Stimulated activated CD4-positive, alpha-beta T cell treated with anti-CD3 and anti-CD28 coated beads, Interleukin-15, amount 100 ng/mL, for 48 hours (primary cell): Measurements from ENCODE around the gene MON1A.
A peak's percentile ranks its signal among the peaks of the same experiment; 100 is the strongest.
"Not testable (repeated sequence)": the region's sequence is repeated elsewhere in the genome, so short reads cannot be mapped to it uniquely, and the experiment has no call there.

Experiments used
- DNase-seq, 2 donors: peaks; one replicate each; pipeline ENCODE4 v3.0.0-alpha.2; 2020; ENCODE audit warnings: low read depth in 2 of 2

Gene MON1A, protein sequence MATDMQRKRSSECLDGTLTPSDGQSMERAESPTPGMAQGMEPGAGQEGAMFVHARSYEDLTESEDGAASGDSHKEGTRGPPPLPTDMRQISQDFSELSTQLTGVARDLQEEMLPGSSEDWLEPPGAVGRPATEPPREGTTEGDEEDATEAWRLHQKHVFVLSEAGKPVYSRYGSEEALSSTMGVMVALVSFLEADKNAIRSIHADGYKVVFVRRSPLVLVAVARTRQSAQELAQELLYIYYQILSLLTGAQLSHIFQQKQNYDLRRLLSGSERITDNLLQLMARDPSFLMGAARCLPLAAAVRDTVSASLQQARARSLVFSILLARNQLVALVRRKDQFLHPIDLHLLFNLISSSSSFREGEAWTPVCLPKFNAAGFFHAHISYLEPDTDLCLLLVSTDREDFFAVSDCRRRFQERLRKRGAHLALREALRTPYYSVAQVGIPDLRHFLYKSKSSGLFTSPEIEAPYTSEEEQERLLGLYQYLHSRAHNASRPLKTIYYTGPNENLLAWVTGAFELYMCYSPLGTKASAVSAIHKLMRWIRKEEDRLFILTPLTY

GRCh38 chr3:49929291-49930167, at the start of gene MON1A:
Gene MON1A, minus strand, starts transcription at chr3:49929811. Its CDS starts 16,465 bp downstream, at chr3:49913346.
- peak; percentile 78 to 86 for DNase-seq

GRCh38 chr3:49976942-49977341, 47.3 kb upstream of the MON1A start:
- DNase-seq = no peak

DNA sequence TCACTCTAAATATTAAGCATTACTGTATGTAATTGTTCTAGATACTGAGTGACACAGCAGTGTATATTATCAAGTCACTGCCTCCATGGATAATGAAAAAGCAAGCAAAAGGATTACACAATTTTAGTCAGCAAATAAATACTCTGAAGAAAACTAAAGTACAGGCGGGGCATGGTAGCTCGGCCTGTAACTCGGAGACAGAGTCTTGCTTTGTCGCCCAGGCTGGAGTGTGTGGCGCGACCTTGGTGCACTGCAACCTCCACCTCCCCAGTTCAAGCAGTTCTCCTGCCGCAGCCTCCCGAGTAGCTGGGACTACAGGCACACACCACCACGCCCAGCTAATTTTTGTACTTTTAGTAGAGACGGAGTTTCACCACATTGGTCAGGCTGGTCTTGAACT, 43.0 kb upstream of the MON1A start:
- DNase-seq = no peak

GRCh38 chr3:49968346-49968745, 38.7 kb upstream of the MON1A start:
- no peak for DNase-seq

GRCh38 chr3:49967291-49967690, 37.7 kb upstream of the MON1A start:
- no peak for DNase-seq

DNA sequence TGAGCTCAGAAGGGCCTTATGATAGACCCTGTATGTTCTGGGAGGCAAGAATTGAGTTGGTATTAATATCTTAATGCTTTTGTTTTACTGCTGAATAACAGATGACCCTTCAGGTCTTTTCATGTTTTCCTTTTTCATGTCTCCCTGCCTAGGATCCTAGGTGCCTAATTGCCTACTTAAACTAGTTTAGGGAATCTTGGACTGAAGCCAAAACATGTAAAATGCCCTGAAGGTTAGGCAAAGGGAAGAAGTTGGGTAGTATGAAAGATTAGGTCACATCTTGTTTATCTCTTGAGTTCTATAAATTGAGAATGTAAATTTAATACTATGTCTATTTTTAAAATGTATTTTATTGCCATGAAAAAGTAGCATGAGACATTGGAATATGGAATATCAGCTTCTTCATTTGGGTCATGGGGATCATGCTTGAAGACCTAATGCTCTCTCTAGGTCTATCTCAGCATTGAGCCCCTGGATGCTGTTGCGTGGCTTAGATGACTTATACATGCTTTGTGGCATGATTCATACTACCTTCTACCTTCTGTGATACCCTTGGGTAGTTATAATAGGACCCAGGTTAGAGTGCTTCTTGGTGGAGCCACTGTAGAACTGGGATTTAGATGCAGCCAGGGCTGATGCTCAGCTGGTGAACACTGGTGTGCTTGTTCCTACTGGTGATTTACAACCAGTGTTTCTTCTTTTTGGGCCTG, 36.8 kb upstream of the MON1A start:
- no peak for DNase-seq

DNA sequence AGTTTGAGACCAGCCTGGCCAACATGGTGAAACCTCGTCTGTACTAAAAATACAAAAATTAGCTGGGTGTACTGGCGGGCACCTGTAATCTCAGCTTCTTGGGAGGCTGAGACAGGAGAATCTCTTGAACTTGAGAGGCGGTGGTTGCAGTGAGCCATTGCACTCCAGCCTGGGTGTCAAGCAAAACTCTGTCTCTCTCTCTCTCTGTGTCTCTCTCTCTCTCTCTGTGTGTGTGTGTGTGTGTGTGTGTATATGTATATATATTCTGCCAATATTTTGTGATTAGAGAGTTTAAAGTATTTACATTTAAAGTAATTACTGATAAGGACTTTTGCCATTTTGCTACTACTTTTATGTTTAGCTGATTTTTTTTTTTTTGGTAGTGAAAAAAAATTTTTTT, 26.0 kb upstream of the MON1A start:
- no peak for DNase-seq

- no peak for DNase-seq
Observed at GRCh38 chr3:49952924-49953323, 23.3 kb upstream of the MON1A start.

- no peak for DNase-seq
Observed at GRCh38 chr3:49942651-49943050, 13.0 kb upstream of the MON1A start.

GRCh38 chr3:49940667-49941249, 11.1 kb upstream of the MON1A start:
- DNase-seq = no peak

DNA sequence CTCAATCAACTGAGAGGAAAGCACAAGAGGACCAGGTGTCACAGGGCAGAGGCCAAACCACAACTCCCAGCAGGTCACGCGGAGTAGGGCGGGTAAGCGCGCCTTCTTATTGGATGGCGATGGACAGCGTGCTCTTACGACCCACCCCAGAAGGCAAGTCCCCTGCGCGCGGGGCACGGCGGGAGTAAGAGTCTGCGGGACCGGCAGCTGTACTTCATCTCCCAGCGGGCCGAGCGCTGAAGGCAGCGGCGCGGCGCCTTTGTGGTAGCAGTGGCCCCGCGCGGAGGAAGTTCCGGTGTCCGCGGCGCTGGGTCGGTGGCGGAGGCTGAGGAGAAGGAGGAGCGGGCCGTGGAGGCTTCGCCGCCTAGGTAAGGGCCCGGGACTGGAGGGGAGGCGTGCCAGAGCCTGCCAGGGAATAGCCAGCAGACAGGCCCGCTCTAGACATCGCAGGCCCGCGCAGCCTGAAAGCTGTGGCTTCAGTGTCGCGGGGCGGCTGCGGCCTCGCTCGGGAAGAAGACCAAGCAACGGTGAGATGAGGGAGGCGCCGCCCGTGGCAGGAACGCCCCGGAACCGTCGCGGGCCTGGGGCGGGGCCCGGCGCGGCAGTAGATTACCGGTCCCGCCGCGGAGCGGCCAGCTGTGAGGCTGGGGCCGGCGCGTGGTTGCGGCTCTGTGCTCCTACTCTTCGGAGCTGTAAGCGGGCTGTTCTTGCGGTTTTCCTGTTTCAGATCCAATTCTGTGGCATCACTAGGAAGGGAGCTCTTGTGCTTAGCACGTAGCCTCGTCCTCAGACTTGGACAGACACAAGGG, 10.5 kb upstream of the MON1A start, which contains the start of gene RBM6:
Gene RBM6 (plus strand): TSS at position 293 of the 809 bp plus-strand sequence. CDS start 22,492 bp downstream, outside the sequence.
- peak; percentile 92 to 96 for DNase-seq

DNA sequence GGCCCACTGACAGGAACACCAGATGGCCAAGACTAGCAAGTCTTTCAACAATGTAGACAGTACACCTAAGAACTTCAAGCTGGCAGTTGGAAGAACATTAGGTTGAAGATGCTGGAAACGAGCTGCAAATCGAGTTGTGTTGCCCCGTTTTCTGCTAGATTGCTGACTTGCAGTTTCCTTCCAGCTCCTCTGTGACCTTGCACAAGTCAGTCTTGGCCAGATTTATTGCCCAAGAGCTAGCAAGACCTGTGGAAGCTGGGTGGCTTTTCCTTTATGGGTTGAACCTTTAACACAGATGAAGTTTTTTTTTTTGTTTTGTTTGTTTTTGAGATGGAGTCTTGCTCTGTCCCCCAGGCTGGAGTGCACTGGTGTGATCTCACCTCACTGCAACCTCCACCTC, 7.5 kb upstream of the MON1A start:
- DNase-seq = no peak

DNA sequence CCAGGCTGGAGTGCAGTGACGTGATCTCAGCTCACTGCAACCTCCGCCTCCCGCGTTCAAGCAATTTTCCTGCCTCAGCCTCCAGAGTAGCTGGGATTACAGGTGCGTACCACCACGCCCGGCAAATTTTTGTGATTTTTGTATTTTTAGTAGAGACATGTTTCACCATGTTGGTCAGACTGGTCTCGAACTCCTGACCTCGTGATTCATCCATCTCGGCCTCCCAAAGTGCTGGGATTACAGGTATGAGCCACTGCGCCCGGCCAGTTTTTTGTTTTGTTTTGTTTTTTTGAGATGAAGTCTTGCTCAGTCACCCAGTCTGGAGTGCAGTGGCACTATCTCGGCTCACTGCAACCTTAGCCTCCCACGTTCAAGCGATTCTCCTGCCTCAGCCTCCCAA, 2.7 kb upstream of the MON1A start:
- DNase-seq = not testable (repeated sequence)

GRCh38 chr3:49930922-49931321, 1.3 kb upstream of the MON1A start:
- DNase-seq = no peak

- no peak for DNase-seq
Observed at GRCh38 chr3:49930168-49930690, 618 bp upstream of the MON1A start.

- DNase-seq = no peak
Observed at GRCh38 chr3:49928481-49929017, 1.1 kb downstream of the MON1A start.

DNA sequence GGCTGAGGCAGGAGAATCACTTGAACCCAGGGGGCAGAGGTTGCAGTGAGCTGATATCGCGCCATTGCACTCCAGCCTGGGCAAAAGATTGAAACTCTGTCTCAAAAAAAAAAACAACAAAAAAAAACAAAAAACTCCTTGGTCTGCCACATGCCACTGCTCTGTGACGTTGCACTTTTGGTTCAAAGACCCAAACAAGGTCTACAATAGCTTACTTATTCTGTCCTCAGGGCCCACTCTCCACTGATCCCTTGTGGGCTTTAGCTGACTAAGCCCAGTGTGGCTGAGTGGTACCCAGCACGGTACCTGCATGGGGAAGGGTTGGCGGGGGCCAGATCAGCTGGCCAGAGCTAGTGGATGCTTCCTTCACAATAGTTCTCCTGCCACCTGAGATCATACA, 1.8 kb downstream of the MON1A start:
- DNase-seq = no peak

- DNase-seq = no peak
Observed at GRCh38 chr3:49926117-49926728, 3.4 kb downstream of the MON1A start.

DNA sequence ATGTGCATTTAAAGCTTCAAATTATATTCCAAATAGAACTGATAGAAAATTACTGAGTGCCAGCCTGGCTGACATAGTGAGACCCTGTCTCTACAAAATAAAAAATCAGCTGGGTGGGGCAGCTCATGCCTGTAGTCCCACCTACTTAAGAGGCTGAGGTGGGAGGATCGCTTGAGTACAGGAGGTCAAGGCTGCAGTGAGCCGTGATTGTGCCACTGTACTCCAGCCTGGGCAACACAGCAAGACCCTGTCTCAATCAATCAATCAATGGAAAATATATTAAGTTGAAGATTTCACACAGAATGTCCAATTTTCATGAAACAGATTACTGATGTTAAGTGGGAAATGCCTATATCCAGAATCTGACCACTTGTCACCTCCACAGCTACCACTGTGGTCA, 4.1 kb downstream of the MON1A start:
- DNase-seq = no peak

GRCh38 chr3:49924683-49925082, 4.9 kb downstream of the MON1A start:
- no peak for DNase-seq
